Fibroblast of skin of scalp (primary cell): ENCODE results near the gene ABCF1.

ENCODE experiments used
- DNase-seq: peaks from one replicate; pipeline ENCODE4 v3.0.0-alpha.2; 2013

Gene ABCF1

GRCh38 chr6:30601815-30602641 lies 30.8 kb downstream of the ABCF1 start:
- no peak for DNase-seq

- DNase-seq, result no peak
These were observed 32.7 kb downstream of the ABCF1 start for GRCh38 chr6:30603961-30604360.

GRCh38 chr6:30610065-30610464 lies 38.8 kb downstream of the ABCF1 start:
- no peak for DNase-seq

GRCh38 chr6:30611150-30611855 lies 40.1 kb downstream of the ABCF1 start:
- DNase-seq, result no peak

- DNase-seq, result no peak
These were observed 40.6 kb downstream of the ABCF1 start for GRCh38 chr6:30611856-30612194.

GRCh38 chr6:30612213-30612612 lies 41.0 kb downstream of the ABCF1 start:
- peak; percentile 51 for DNase-seq

GRCh38 chr6:30612687-30613248 lies 41.5 kb downstream of the ABCF1 start:
- DNase-seq, result peak; percentile 56

GRCh38 chr6:30613251-30614043 lies 42.2 kb downstream of the ABCF1 start:
- DNase-seq, result no peak

- no peak for DNase-seq
These were observed 43.0 kb downstream of the ABCF1 start for GRCh38 chr6:30614044-30614842.

- peak; percentile 99 for DNase-seq
These were observed 43.6 kb downstream of the ABCF1 start for GRCh38 chr6:30614843-30615218.

GRCh38 chr6:30615219-30615957 lies 44.1 kb downstream of the ABCF1 start:
- DNase-seq, result peak; percentile 93

- peak; percentile 35 for DNase-seq
These were observed 44.9 kb downstream of the ABCF1 start for GRCh38 chr6:30615958-30616810.

GRCh38 chr6:30616811-30617564 lies 45.7 kb downstream of the ABCF1 start, which contains the start of gene PPP1R10:
Gene PPP1R10, minus strand, starts transcription at chr6:30617243. Its CDS starts 7,299 bp downstream, at chr6:30609944.
- peak; percentile 100 for DNase-seq

- peak; percentile 98 for DNase-seq
These were observed 46.5 kb downstream of the ABCF1 start, which contains the start of gene MRPS18B for GRCh38 chr6:30617565-30618269. Gene MRPS18B, plus strand, starts transcription at chr6:30617840. Its CDS starts 26 bp downstream, at chr6:30617866.

GRCh38 chr6:30618270-30618797 lies 47.1 kb downstream of the ABCF1 start:
- peak; percentile 24 for DNase-seq

GRCh38 chr6:30619561-30619960 lies 48.3 kb downstream of the ABCF1 start:
- DNase-seq, result no peak

- DNase-seq, result no peak
These were observed 54.3 kb downstream of the ABCF1 start for GRCh38 chr6:30625511-30625910.
